HEK293 (cell line): Measurements from ENCODE around the gene CLASP2.

Source experiments
- CTCF ChIP-seq: fragments of 450-650 bp; formaldehyde crosslinking; IDR thresholded peaks from 2 replicates; pipeline ENCODE4 v1.5.1; 2016; ENCODE audit warnings: missing biosample characterization, missing genetic modification characterization
- SETDB1 ChIP-seq: IDR thresholded peaks from one replicate; pipeline ENCODE4 v1.6.1; 2017; ENCODE audit warnings: mild to moderate bottlenecking, low read length, moderate library complexity, mixed read lengths; ENCODE audit not compliant: insufficient read length
- ZEB2 ChIP-seq: fragments of 450-650 bp; formaldehyde crosslinking; IDR thresholded peaks from 2 replicates; pipeline ENCODE4 v1.5.1; 2016; ENCODE audit warnings: missing biosample characterization, missing genetic modification characterization
- ZFP41 ChIP-seq: fragments of 450-650 bp; formaldehyde crosslinking; IDR thresholded peaks from 2 replicates; pipeline ENCODE4 v1.5.1; 2016; ENCODE audit warnings: missing biosample characterization, missing genetic modification characterization, borderline replicate concordance
- ZNF133 ChIP-seq: fragments of 450-650 bp; formaldehyde crosslinking; IDR thresholded peaks from 2 replicates; pipeline ENCODE4 v1.5.1; 2016; ENCODE audit warnings: missing biosample characterization, missing genetic modification characterization
- ZNF138 ChIP-seq: fragments of 450-650 bp; formaldehyde crosslinking; IDR thresholded peaks from 2 replicates; pipeline ENCODE4 v1.5.1; 2016; ENCODE audit warnings: missing biosample characterization, missing genetic modification characterization, borderline replicate concordance
- ZNF221 ChIP-seq: fragments of 450-650 bp; formaldehyde crosslinking; IDR thresholded peaks from 2 replicates; pipeline ENCODE4 v1.5.1; 2017; ENCODE audit warnings: missing biosample characterization, missing genetic modification characterization, borderline replicate concordance
- ZNF645 ChIP-seq: fragments of 450-650 bp; formaldehyde crosslinking; IDR thresholded peaks from 2 replicates; pipeline ENCODE4; 2016; ENCODE audit warnings: missing biosample characterization, missing genetic modification characterization
- ZNF660 ChIP-seq: fragments of 450-650 bp; IDR thresholded peaks from 2 replicates; pipeline ENCODE4 v1.5.1; 2018; ENCODE audit warnings: missing biosample characterization, mild to moderate bottlenecking, missing genetic modification characterization
- ZNF777 ChIP-seq: fragments of 450-650 bp; formaldehyde crosslinking; IDR thresholded peaks from 2 replicates; pipeline ENCODE4 v1.5.1; 2017; ENCODE audit warnings: missing biosample characterization, missing genetic modification characterization, borderline replicate concordance

- TF ChIP-seq CTCF (tag by site-specific recombination) = no peak
- no peak for TF ChIP-seq ZNF777 (tag by site-specific recombination)
- TF ChIP-seq ZNF138 (tag by site-specific recombination) = no peak
- TF ChIP-seq ZFP41 (tag by site-specific recombination) = no peak
- no peak for TF ChIP-seq ZNF221 (tag by site-specific recombination)
- TF ChIP-seq ZNF660 (tag by site-specific recombination) = no peak
- TF ChIP-seq SETDB1 = no peak
- no peak for TF ChIP-seq ZNF645 (tag by site-specific recombination)
- no peak for TF ChIP-seq ZNF133
- TF ChIP-seq ZEB2 = no peak
These were observed 142.7 kb downstream of the CLASP2 start for GRCh38 chr3:33575311-33575710.
